ENCODE data around the gene RSRC1. TPM values are rescaled to one million over a fixed set of nuclear protein-coding genes. Genes with fewer than 3 reads are reported as not detected.

The RSRC1 gene
- total RNA-seq, 4 donors from 2014 or later: 22.5 to 41.4 (median 32.9) TPM

DNA sequence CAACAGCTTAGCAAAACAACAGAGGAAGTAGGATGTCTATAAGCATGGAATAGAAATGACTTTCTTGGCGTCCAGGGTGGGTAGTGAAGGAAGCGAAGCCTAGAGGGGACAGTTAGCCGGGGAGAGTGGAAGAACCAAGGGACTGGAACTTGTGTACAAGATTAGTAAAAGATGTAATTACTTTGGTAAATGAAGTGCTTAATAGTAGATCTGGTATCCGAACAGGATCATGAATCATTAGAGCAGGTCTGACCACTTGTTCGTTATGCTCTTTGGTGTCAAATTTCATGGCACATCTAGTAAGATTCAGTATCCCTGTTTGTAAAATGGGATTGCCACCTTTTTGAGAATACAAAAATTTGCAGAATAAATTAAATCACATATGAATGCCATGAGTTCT lies 348.6 kb downstream of the RSRC1 start:
- Histone ChIP-seq H3K27ac (no peak overlapping the region), H3K4me3 (no peak overlapping the region), H3K27me3 (no peaks in the 10 kb centered on the region), H3K4me1 (no peaks in the 10 kb centered on the region), H3K36me3 (no peaks in the 10 kb centered on the region), H3K9me3 (no peaks in the 10 kb centered on the region)
- no peak for DNase-seq
- intact Hi-C loops (cut with DNase I): no loop called here
- 65 to 67% methylated on average over 5 of the region's 5 CpGs for WGBS, 2 donors
- TF ChIP-seq POLR2A (IDR thresholded peaks at IDR 0.05): no peak
- TF ChIP-seq, protein P1, sequence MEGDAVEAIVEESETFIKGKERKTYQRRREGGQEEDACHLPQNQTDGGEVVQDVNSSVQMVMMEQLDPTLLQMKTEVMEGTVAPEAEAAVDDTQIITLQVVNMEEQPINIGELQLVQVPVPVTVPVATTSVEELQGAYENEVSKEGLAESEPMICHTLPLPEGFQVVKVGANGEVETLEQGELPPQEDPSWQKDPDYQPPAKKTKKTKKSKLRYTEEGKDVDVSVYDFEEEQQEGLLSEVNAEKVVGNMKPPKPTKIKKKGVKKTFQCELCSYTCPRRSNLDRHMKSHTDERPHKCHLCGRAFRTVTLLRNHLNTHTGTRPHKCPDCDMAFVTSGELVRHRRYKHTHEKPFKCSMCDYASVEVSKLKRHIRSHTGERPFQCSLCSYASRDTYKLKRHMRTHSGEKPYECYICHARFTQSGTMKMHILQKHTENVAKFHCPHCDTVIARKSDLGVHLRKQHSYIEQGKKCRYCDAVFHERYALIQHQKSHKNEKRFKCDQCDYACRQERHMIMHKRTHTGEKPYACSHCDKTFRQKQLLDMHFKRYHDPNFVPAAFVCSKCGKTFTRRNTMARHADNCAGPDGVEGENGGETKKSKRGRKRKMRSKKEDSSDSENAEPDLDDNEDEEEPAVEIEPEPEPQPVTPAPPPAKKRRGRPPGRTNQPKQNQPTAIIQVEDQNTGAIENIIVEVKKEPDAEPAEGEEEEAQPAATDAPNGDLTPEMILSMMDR (IDR thresholded peaks at IDR 0.05): no peak

DNA sequence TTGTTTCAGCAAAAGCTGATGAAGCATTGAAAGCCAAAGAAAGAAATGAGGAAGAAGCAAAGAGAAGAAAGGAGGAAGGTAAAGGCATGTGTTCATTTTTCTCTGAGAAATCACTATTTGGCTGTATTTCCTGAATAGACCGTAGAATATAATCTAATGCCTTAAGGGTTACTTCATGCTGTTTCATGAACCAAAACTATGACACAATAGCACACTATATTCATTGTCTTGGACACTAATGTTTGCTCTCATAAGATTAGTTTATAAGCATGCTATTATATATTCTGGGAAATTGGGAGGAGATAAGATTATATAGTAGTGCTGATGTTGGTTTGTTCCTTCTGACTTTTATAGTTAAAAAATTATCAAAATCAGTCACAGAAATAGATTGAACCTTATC lies 351.0 kb downstream of the RSRC1 start:
- 6 to 35% methylated on average over 1 of the region's 1 CpG for WGBS, 2 donors
- intact Hi-C loops (cut with DNase I): no loop called here
- DNase-seq: no peak

DNA sequence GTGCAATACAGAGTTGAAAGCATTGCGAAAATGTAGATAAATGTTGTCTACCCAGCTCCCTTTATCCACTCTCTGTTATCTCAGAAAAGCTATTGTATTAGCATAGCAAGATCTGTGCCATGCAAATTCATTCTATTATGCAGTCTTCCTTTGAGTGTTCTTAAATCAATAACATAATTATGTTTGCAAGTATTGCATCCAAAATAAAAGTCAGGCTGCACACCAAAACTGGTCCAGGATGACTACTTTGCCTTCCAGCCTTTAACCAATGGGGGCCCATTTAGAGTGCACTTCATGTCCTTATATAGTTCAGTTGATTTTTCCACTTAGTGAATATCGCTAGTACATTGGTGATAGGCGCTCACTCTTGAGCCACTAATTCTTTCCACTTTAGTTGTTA lies 353.7 kb downstream of the RSRC1 start:
- Histone ChIP-seq H3K4me1 (no peaks in the 10 kb centered on the region), H3K27me3 (no peaks in the 10 kb centered on the region), H3K4me3 (no peak overlapping the region), H3K27ac (no peak overlapping the region), H3K9me3 (no peaks in the 10 kb centered on the region), H3K36me3 (no peaks in the 10 kb centered on the region)
- no peak for TF ChIP-seq POLR2A (IDR thresholded peaks at IDR 0.05)
- TF ChIP-seq, protein P1 (IDR thresholded peaks at IDR 0.05): no peak
- intact Hi-C loops (cut with DNase I): no loop called here
- DNase-seq: no peak
- 78 to 92% methylated on average over 3 of the region's 3 CpGs for WGBS, 2 donors

More for the DNA sequence above, 351.0 kb downstream of the RSRC1 start:
- no peaks in the 10 kb centered on the region for H3K27me3 ChIP-seq
- H3K4me3 ChIP-seq: no peak overlapping the region
- no peaks in the 10 kb centered on the region for H3K36me3 ChIP-seq
- no peaks in the 10 kb centered on the region for H3K4me1 ChIP-seq
- no peak overlapping the region for H3K27ac ChIP-seq
- no peaks in the 10 kb centered on the region for H3K9me3 ChIP-seq
- TF ChIP-seq, protein P1 (IDR thresholded peaks at IDR 0.05): no peak
- TF ChIP-seq POLR2A (IDR thresholded peaks at IDR 0.05): no peak

DNA sequence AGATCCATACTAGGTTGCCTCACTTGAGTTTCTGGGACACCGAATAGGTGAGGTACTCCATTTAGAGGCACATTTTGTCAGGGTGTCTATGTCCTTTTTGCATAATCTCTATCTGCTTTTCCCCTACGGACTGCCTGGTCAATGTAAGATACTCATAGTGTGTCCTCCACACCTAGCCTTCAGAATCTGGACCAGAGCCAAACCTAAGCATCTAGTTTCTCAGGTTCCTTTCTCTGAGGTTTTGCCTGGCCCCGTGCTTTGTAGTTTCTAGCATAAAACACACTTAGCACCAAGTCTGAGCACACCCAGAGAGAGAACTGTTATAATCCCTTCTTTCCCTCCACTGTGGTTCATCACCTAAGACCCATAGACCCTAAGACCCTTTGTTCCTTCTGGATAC lies 355.2 kb downstream of the RSRC1 start:
- intact Hi-C loops (cut with DNase I): no loop called here
- Histone ChIP-seq H3K9me3 (no peaks in the 10 kb centered on the region), H3K4me1 (no peaks in the 10 kb centered on the region), H3K36me3 (no peaks in the 10 kb centered on the region), H3K27ac (no peak overlapping the region), H3K27me3 (no peaks in the 10 kb centered on the region), H3K4me3 (no peak overlapping the region)
- TF ChIP-seq POLR2A (IDR thresholded peaks at IDR 0.05): no peak
- TF ChIP-seq, protein P1 (IDR thresholded peaks at IDR 0.05): no peak
- 74 to 92% methylated on average over 3 of the region's 3 CpGs for WGBS, 2 donors
- DNase-seq: no peak

DNA sequence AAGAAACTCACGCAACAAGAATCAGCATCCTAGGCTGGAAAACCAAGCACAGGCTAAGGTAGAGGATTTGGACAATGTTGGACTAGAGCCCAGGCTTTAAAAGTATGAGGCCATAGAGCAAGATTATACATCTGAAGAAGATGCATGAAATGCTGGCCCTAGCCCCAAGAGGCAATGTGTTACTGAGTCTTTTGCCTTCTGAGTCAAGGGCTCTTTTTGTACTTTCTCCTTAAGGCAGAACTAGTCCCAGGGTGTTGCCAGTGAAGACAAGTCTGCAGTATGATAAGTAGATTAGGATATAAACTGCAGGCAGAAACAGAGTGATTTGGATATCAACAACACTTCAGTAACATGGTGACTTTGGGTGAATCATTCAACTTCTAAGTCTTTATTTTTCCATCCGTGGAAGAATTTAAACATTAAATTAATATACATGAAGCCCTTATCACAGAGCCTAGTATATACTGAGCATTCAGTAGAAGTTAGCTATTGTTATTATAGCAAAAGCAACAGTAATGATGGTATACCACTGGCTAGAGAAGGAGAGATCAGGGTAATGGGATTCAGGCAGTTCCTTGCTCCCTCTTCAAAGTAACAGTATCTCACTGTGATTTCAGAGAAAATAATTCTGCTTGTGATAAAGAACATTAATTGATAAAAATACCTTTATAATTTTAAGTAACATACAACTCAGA lies 361.2 kb downstream of the RSRC1 start:
- Histone ChIP-seq H3K9me3 (no peaks in the 10 kb centered on the region), H3K36me3 (no peaks in the 10 kb centered on the region), H3K27ac (no peak overlapping the region), H3K4me1 (peaks cover 0 to 4% (median 0%) of the 10 kb centered on the region in 3 donors), H3K4me3 (no peak overlapping the region), H3K27me3 (no peaks in the 10 kb centered on the region)
- intact Hi-C loops (cut with DNase I): no loop called here
- WGBS, 2 donors: 39 to 57% methylated on average over 2 of the region's 2 CpGs
- TF ChIP-seq, protein P1 (IDR thresholded peaks at IDR 0.05): no peak
- no peak for TF ChIP-seq POLR2A (IDR thresholded peaks at IDR 0.05)
- DNase-seq: no peak

Data from esophagus squamous epithelium (tissue), 5 donors.